ENCODE measurements around the gene TDRD7.

The TDRD7 gene

GRCh38 chr9:97459326-97459725 is 47.4 kb downstream of the TDRD7 start:
- FAIRE-seq = no peak
- TF ChIP-seq POLR2A (IDR thresholded peaks at IDR 0.05; ENCODE audit: low read depth, low read length) (no peak), TAF1 (IDR thresholded peaks at IDR 0.05; ENCODE audit: borderline replicate concordance, low read depth, low read length) (no peak), POLR2AphosphoS5 (IDR thresholded peaks at IDR 0.05; ENCODE audit: low read depth, low read length) (no peak)
- no peak for DNase-seq (ENCODE audit: insufficient read length)

- no peak for FAIRE-seq
- TF ChIP-seq POLR2A (IDR thresholded peaks at IDR 0.05; ENCODE audit: low read depth, low read length) (no peak), POLR2AphosphoS5 (IDR thresholded peaks at IDR 0.05; ENCODE audit: low read depth, low read length) (no peak), TAF1 (IDR thresholded peaks at IDR 0.05; ENCODE audit: borderline replicate concordance, low read depth, low read length) (no peak)
- DNase-seq (ENCODE audit: insufficient read length) = no peak
Observed at GRCh38 chr9:97462159-97462558, 50.3 kb downstream of the TDRD7 start.

GRCh38 chr9:97462914-97463313 is 51.0 kb downstream of the TDRD7 start:
- DNase-seq (ENCODE audit: insufficient read length) (no peak), FAIRE-seq (no peak)
- TF ChIP-seq TAF1 (IDR thresholded peaks at IDR 0.05; ENCODE audit: borderline replicate concordance, low read depth, low read length) (no peak), POLR2AphosphoS5 (IDR thresholded peaks at IDR 0.05; ENCODE audit: low read depth, low read length) (no peak), POLR2A (IDR thresholded peaks at IDR 0.05; ENCODE audit: low read depth, low read length) (no peak)

GRCh38 chr9:97468658-97469448 is 57.0 kb downstream of the TDRD7 start:
- FAIRE-seq = peak; percentile 93
- TF ChIP-seq POLR2A (IDR thresholded peaks at IDR 0.05; ENCODE audit: low read depth, low read length) (no peak), POLR2AphosphoS5 (IDR thresholded peaks at IDR 0.05; ENCODE audit: low read depth, low read length) (no peak), TAF1 (IDR thresholded peaks at IDR 0.05; ENCODE audit: borderline replicate concordance, low read depth, low read length) (no peak)
- peak; percentile 39 for DNase-seq (ENCODE audit: insufficient read length)

GRCh38 chr9:97470076-97470475 is 58.2 kb downstream of the TDRD7 start:
- TF ChIP-seq TAF1 (IDR thresholded peaks at IDR 0.05; ENCODE audit: borderline replicate concordance, low read depth, low read length) (no peak), POLR2AphosphoS5 (IDR thresholded peaks at IDR 0.05; ENCODE audit: low read depth, low read length) (no peak), POLR2A (IDR thresholded peaks at IDR 0.05; ENCODE audit: low read depth, low read length) (no peak)
- DNase-seq (ENCODE audit: insufficient read length) (no peak), FAIRE-seq (peak; percentile 33)

- no peak for FAIRE-seq
- DNase-seq (ENCODE audit: insufficient read length) = no peak
- no peak for TF ChIP-seq TAF1 (IDR thresholded peaks at IDR 0.05; ENCODE audit: borderline replicate concordance, low read depth, low read length)
- TF ChIP-seq POLR2A (IDR thresholded peaks at IDR 0.05; ENCODE audit: low read depth, low read length) = no peak
- no peak for TF ChIP-seq POLR2AphosphoS5 (IDR thresholded peaks at IDR 0.05; ENCODE audit: low read depth, low read length)
Observed at GRCh38 chr9:97473717-97474116, 61.8 kb downstream of the TDRD7 start.

GRCh38 chr9:97474372-97474925 is 62.6 kb downstream of the TDRD7 start:
- DNase-seq (ENCODE audit: insufficient read length) = no peak
- TF ChIP-seq POLR2A (IDR thresholded peaks at IDR 0.05; ENCODE audit: low read depth, low read length) (no peak), POLR2AphosphoS5 (IDR thresholded peaks at IDR 0.05; ENCODE audit: low read depth, low read length) (no peak), TAF1 (IDR thresholded peaks at IDR 0.05; ENCODE audit: borderline replicate concordance, low read depth, low read length) (no peak)
- no peak for FAIRE-seq

GRCh38 chr9:97475059-97475458 is 63.2 kb downstream of the TDRD7 start:
- no peak for TF ChIP-seq POLR2A (IDR thresholded peaks at IDR 0.05; ENCODE audit: low read depth, low read length)
- no peak for TF ChIP-seq POLR2AphosphoS5 (IDR thresholded peaks at IDR 0.05; ENCODE audit: low read depth, low read length)
- TF ChIP-seq TAF1 (IDR thresholded peaks at IDR 0.05; ENCODE audit: borderline replicate concordance, low read depth, low read length) = no peak
- no peak for FAIRE-seq
- no peak for DNase-seq (ENCODE audit: insufficient read length)

GRCh38 chr9:97478301-97478981 is 66.5 kb downstream of the TDRD7 start:
- FAIRE-seq (no peak), DNase-seq (ENCODE audit: insufficient read length) (no peak)
- TF ChIP-seq POLR2AphosphoS5 (IDR thresholded peaks at IDR 0.05; ENCODE audit: low read depth, low read length) (no peak), POLR2A (IDR thresholded peaks at IDR 0.05; ENCODE audit: low read depth, low read length) (no peak), TAF1 (IDR thresholded peaks at IDR 0.05; ENCODE audit: borderline replicate concordance, low read depth, low read length) (no peak)

GRCh38 chr9:97479496-97480159 is 67.7 kb downstream of the TDRD7 start:
- DNase-seq (ENCODE audit: insufficient read length) (no peak), FAIRE-seq (no peak)
- TF ChIP-seq POLR2A (IDR thresholded peaks at IDR 0.05; ENCODE audit: low read depth, low read length) (no peak), TAF1 (IDR thresholded peaks at IDR 0.05; ENCODE audit: borderline replicate concordance, low read depth, low read length) (no peak), POLR2AphosphoS5 (IDR thresholded peaks at IDR 0.05; ENCODE audit: low read depth, low read length) (no peak)

- no peak for DNase-seq (ENCODE audit: insufficient read length)
- TF ChIP-seq TAF1 (IDR thresholded peaks at IDR 0.05; ENCODE audit: borderline replicate concordance, low read depth, low read length) = no peak
- TF ChIP-seq POLR2A (IDR thresholded peaks at IDR 0.05; ENCODE audit: low read depth, low read length) = no peak
- TF ChIP-seq POLR2AphosphoS5 (IDR thresholded peaks at IDR 0.05; ENCODE audit: low read depth, low read length) = no peak
- FAIRE-seq = no peak
Observed at GRCh38 chr9:97480174-97480573, 68.3 kb downstream of the TDRD7 start.
